NCI-H1417 (cell line): ENCODE measurements around the gene TARP.
"Not testable (repeated sequence)": the region's sequence is repeated elsewhere in the genome, so short reads cannot be mapped to it uniquely, and the experiment has no call there.

Source experiments
- DNase-seq, 3 experiments: peaks; one replicate each; lab custom pipeline; 2025; lab: John Stamatoyannopoulos, UW

Gene TARP

DNA sequence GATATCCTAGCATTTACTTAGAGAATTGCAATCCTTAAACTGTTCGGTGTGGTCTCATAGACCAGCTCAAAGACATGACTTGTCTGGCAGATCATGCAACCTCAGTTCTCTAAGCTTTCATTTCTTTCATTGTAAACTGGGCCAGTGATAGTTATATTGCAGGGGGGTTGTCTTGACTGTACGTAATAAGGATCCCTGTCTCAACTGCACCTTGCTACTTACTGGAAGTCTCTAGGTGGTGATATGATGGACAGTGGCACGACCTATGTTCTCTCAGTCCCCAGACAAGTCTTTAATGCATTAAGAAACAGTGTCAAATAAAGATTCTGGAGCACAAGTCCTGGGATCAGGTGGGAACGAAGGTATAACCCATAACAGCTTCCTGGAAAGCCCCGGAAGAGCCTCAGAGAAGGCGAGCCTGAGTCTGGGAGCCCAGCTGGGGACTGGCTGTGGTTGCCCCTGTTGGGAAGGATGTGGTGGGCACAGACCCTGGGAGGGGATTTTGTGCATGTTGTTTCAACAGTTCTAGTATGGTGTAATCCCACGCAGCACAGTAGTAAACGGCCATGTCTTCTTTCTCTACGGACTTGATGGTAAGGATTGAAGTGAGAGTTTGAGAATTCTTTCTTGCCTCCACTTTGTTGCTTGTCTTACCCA is 26.0 kb upstream of the TARP start:
- DNase-seq = no peak

DNA sequence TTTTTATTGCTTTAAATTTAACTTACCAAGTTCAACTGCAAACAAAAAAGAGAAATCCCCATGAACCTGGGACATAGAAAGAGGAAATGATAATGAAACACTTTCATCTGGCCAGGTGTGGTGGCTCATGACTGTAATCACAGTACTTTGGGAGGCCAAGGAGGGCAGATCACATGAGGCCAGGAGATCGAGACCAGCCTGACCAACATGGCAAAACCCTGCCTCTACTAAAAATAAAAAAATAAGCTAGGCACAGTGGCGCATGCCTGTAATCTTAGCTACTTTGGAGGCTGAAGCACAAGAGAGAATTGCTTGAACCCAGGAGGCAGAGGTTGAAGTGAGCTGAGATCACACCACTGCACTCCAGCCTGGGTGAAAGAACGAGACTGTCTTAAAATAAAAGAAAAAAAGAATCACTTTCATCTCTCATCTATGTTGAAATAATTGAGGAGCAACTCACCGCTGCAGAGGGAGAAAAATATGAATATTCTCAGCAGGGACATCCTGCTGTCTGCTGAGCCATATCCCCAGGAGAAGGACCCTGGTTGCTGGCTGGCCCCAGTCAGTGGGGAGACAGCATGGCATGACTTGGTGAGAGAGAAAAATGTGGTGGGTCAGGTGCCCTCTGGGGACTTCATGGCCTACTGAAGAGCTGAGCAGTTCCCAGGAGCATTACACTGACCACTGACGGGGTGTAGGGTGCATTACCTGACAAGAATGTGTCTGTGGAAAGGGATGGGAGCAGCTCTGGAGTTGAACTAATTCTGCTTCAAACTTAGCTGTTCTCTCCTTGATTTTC is 22.8 kb upstream of the TARP start:
- DNase-seq = no peak

- no peak for DNase-seq
Measured at GRCh38 chr7:38294926-38295325, 21.5 kb upstream of the TARP start.

GRCh38 chr7:38292442-38292841 is 19.0 kb upstream of the TARP start:
- DNase-seq = no peak

DNA sequence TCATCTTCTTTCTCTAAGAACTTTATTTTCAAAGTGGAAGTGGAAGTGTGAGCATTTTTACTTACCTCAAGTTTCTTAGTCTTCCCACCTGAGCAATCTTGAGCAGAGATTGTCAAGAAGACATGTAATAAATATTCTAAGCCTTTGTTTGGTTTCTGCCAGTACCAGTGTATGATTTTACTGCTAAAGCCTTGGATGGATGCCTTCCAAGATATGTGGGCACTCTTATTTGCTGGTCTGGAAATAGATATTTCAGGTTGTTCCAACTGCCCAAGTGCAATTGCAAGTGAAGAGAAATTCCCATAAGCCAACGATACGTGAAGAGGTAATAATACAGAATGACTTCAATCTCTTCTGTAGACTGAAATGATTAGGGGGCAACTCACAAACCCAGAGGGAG is 18.2 kb upstream of the TARP start:
- no peak for DNase-seq

DNA sequence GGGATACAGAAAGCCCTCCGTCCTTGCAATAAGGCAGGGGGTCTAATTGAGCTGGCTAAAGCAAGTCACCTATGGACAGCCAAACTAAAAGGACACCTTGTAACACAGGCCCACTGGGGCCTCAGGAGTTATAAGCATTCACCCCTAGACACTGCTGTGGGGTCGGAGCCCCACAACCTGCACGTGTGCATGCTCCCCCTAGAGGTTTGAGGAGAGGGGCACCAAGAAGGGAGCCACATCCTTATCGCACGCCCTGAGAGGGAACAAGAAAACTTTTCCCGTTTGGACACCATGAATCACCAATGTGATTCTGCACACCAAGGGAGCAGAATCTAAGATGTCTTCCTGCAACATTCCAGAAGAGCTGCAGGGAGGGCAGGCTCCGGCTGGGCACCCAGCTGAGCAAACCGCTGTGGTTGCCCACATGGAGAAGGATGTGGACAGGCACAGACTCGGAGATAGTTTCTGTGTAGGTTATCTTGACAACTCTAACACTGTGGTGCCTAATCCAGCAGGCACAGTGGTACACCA is 17.7 kb upstream of the TARP start:
- no peak for DNase-seq

GRCh38 chr7:38284553-38284952 is 11.1 kb upstream of the TARP start:
- peak in 1 of 3 experiments; percentile 33 for DNase-seq

- peak in 1 of 3 experiments; percentile 11 for DNase-seq
Measured at GRCh38 chr7:38283809-38284208, 10.4 kb upstream of the TARP start.

- DNase-seq = no peak
Measured at GRCh38 chr7:38283107-38283506, 9.7 kb upstream of the TARP start.

- no peak for DNase-seq
Measured at GRCh38 chr7:38282081-38282480, 8.6 kb upstream of the TARP start.

DNA sequence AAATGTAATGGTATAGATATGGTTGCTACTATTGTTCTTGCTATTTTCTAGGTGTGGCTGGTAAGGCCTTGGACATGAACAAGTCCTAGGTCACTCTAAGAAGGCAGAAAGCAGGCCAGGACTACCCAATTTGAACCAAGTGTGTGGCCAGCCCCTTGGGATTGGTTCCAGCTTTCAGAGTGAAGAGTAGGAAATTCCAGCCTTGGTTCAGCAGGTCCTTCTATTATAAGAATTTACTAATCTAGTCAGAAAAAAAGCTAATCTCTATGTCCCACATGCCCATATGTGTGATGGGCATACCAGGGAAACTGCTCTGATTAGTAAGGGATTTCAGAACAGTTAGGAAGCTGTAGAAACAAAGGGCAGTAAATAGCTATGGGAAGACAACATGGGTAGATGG is 7.8 kb upstream of the TARP start:
- DNase-seq = no peak

DNA sequence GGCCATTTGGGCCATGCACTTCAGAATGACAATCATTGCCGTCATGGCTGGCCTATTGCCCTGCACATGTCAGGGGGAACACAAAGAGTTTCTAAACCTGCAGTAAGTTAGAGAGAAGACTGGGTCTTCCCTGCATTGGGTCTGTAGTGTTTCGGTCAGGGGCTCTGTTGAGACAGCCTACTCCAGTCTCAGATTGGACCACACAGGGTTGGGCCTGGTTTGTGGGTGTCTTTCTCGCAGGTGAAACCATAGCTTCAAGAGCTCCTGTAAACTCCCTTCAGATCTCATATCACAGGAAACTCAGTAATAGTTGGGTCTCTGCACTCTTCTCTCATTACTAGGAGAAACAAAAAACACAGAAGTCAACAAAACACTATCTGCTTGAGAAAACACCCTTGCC is 7.3 kb upstream of the TARP start:
- no peak for DNase-seq

DNA sequence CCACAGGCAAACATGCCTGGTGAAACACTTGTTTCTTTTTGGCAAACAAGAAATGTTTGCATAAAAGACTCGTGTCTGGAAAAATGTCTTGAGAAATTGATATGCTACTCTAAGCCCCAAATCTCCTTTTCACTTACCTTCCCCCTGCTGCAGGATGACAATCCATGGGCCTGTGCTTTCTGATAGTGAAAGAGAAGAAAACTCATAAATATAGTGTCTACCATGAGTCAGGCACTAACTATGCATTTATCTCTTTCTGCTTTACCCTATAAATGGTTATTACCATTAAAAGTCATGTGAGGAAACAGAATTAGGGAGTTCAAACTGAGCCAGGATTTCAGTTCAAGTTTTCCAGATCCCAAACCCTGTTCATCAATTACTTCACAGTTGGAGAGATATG is 6.6 kb upstream of the TARP start:
- DNase-seq = no peak

GRCh38 chr7:38276096-38276877 is 2.9 kb upstream of the TARP start:
- DNase-seq = peak in 1 of 3 experiments; percentile 12

GRCh38 chr7:38274927-38275620 is 1.6 kb upstream of the TARP start:
- no peak for DNase-seq

- no peak for DNase-seq
Measured at GRCh38 chr7:38274486-38274885, 1.1 kb upstream of the TARP start.

DNA sequence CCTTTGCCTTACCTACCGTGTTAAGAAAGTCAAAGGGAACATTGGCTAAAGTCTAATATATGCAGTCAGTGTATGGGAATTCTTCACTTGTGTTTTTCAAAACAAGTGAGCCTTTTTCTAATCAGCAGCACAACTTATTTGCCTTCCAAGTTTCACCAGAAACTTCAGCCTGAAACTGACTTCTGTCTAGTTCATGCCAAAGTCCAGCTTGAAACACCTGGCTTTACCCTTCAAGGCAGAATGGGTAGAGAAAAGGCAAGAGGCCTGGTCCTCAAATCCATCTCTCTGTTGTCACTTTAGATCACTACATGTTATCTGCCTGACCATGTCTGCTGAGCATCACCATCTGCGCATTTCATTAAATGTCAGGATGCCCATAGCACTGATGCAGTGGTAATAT is 3.0 kb downstream of the TARP start:
- DNase-seq = not testable (repeated sequence)

- DNase-seq = not testable (repeated sequence)
Measured at GRCh38 chr7:38269704-38270346, 3.6 kb downstream of the TARP start.

DNA sequence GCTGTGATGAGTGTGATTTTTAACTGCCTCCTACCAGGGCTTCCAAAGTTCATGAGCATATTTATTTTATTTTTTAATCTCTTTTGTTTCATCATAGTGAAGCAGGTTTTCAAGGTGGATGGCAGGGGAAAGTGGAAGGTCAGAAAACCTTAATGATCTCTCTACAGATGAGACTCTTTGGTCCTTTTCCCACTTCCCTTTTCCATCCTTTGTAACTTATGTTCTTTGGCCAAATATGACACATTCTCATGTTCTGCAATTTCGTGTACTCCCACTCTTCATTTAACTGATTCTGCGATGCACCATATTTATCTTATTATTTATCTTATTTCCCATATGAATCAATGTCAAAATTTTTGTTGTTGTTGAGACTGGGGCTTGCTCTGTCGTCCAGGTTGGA is 7.5 kb downstream of the TARP start:
- DNase-seq = not testable (repeated sequence)

DNA sequence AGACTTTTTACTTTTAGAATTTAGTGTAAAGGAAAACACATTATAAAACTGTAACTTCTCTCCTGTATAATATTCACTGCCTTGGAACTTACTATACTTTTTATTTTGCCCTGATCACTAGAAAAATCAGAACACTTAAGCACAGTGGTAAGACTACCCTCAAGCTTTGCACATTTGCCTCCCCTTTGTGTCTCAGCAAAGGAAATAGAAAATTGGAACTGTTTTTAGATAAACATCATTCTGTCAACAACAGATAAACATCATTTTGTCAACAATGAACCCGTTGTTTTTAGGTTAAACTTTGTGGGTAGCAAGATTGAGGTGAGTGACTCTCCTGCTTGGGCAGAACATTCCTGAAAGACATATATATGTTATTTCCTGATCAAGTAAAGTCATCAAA is 8.8 kb downstream of the TARP start:
- DNase-seq = not testable (repeated sequence)

DNA sequence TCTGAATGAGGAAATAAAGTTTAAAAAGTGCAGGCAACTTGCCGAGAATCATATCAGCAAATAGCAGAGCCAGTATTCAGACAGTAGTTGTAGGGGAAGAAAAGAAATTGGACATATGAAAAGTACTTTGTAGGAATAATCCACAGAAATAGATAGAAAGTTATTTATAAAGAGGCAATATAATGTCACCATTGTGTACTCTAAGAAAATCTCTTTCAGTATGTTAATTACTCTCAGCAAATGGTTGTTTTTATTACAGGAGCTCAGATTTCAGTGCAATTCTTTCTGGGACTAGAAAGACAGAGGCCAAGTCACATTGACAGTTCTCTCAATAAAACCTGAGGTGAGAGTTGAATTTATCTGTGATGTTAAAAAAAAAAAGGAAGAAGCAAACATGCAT is 10.2 kb downstream of the TARP start:
- not testable (repeated sequence) for DNase-seq
